ENCODE data around the gene CARM1.
"Not testable (repeated sequence)": the region's sequence is repeated elsewhere in the genome, so short reads cannot be mapped to it uniquely, and the experiment has no call there.

The CARM1 gene

DNA sequence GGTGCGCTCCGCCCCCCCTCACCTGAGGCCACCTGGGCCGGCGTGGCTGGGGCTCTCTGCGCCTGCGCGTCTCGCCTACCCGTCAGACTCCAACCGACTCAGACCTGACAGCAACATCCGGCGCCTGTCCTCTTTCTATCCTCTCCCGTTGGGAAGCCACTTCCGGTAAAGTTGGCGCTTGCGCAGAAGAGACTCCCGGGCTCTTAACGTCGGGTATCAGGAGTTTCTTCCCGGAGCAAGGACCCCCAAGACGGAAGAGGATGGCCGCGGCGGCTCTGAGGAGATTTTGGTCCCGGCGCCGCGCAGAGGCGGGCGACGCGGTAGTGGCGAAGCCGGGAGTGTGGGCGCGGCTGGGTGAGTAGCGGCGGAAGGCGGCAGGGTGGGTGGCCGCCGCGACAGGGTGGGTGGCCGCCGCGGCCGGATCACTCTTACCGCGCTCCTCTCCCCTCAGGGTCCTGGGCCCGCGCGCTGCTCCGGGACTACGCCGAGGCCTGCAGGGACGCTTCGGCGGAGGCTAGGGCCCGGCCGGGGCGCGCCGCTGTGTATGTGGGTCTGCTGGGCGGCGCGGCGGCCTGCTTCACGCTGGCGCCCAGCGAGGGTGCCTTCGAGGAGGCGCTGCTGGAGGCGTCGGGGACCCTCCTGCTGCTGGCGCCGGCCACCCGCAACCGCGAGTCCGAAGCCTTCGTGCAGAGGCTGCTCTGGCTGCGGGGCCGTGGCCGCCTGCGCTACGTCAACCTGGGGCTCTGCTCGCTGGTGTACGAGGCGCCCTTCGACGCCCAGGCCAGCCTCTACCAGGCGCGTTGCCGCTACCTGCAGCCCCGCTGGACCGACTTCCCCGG is 57.4 kb downstream of the CARM1 start, which contains the start of the genes TIMM29 and YIPF2:
TIMM29 (plus strand) TSS at position 249 of the 839 bp plus-strand sequence; CDS start at position 261, 12 bp downstream.
YIPF2 (minus strand) TSS at position 77 of the 839 bp plus-strand sequence. CDS start 229 bp downstream, outside the sequence.
- DNase-seq (ENCODE audit: low read depth): peak; percentile 97

DNA sequence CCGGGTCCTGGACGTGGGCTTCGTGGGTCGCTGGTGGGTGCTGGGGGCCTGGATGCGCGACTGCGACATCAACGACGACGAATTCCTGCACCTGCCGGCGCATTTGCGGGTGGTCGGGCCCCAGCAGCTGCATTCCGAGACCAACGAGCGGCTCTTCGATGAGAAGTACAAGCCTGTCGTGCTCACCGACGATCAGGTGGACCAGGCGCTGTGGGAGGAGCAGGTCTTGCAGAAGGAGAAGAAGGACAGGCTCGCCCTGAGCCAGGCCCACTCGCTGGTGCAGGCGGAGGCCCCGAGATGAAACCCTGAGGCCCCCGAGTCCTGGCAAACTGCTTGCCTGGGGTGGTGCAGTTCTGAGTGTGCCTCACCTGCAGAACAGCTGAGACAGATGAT is 58.0 kb downstream of the CARM1 start:
- DNase-seq (ENCODE audit: low read depth): no peak

- DNase-seq (ENCODE audit: low read depth): no peak
Measured at GRCh38 chr19:10935371-10936059, 64.2 kb downstream of the CARM1 start.

GRCh38 chr19:10936661-10937084 is 65.3 kb downstream of the CARM1 start:
- peak; percentile 78 for DNase-seq (ENCODE audit: low read depth)

GRCh38 chr19:10941649-10942048 is 70.3 kb downstream of the CARM1 start:
- not testable (repeated sequence) for DNase-seq (ENCODE audit: low read depth)

DNA sequence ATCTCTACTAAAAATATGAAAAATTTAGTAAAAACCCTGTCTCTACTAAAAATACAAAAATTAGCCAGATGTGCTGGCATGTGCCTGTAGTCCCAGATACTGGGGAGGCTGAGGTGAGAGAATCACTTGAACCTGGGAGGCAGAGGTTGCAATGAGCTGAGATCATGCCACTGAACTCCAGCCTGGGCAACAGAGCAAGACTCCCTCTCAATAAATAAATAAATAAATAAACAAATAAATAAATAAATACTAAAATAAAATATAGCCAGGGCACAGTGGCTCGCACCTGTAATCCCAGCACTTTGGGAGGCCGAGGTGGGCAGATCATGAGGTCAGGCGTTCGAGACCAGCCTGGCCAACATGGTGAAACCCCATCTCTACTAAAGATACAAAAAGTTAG is 72.1 kb downstream of the CARM1 start:
- DNase-seq (ENCODE audit: low read depth): not testable (repeated sequence)

DNA sequence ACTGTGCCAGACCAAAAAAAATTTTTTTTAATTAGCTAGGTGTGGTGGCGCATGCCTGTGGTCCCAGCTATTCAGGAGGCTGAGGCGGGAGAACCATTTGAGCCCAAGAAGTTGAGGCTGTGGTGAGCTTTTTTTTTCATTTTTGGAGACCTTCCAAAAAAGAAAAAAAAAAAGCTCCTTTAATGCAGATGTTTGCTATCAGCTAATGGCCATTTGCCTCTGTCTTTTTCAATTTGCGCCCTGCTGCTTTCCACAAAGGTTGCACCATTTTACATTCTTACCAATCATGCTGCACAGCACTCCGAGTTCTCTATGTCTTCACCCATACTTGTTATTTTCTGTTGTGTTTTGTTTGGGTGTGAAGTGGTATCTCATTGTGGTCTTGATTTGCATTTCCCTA is 73.9 kb downstream of the CARM1 start:
- DNase-seq (ENCODE audit: low read depth): no peak

DNA sequence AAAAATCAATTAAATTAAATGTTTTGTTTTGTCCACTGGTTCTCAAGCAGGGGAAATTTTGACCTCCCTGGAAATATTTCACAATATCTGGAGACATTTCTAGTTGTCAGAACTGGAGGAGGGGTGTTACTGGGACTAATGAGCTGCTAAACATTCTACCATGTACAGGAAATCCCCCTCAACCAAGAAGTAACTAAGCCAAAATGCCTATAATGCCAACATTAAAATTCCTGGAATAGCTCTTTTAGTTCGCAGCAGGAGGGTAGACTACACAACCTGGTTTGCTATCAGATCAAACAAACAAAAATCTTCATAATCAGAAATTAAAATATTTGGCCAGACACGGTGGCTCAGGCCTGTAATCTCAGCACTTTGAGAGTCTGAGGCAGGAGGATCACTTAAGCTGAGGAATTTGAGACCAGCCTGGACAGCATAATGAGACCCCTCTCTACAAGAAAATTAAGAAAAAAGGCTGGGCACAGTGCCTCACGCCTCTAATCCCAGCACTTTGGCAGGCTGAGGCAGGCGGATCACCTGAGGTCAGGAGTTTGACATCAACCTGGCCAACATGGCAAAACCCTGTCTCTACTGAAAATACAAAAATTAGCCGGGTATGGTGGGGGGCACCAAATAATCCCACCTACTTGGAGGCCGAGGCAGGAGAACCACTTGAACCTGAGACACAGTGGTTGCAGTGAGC is 75.8 kb downstream of the CARM1 start:
- peak; percentile 71 for DNase-seq (ENCODE audit: low read depth)

GRCh38 chr19:10952809-10953208 is 81.5 kb downstream of the CARM1 start:
- DNase-seq (ENCODE audit: low read depth): no peak

- DNase-seq (ENCODE audit: low read depth): not testable (repeated sequence)
Measured at GRCh38 chr19:10959277-10959968, 88.1 kb downstream of the CARM1 start.

GRCh38 chr19:10960314-10961072 is 89.1 kb downstream of the CARM1 start, which contains the start of gene SMARCA4:
SMARCA4 (plus strand) TSS chr19:10961030; CDS start chr19:10984152, 23,122 bp downstream.
- DNase-seq (ENCODE audit: low read depth): peak; percentile 95

DNA sequence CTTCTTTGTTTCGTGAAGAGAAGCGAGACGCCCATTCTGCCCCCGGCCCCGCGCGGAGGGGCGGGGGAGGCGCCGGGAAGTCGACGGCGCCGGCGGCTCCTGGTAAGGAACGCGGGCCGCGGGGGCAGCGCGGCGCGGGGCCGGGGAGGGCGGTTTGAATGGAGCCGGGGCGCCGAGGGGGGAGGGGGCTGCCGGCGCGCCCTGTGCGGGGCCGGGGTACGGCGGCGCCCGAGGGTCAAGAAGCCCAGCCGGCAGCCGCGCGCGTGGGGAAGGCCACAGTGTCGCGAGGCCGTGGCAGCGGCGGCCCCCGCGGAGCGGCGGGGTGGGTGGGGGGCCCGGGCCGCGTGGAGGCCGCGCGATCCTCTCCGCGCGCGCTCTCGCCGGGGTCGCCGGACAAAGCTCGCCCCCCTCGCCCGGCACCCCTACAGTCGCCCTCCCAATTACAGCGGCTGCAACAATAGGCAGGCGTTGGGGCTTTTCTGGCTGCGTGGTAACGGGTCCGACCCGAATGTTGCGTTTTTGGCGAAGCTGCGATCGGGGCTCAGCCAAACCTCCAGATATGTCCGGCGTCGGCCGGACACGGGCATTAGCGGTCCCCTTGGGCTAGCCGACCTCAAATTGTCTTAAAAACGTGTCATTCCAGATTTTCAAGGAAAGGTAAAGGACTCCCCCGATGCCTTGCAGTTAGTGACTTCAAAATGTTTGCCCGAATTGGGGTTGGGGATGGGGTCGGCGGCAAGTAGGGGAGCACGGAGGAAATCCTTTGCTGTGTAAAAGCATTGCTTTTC is 89.9 kb downstream of the CARM1 start:
- no peak for DNase-seq (ENCODE audit: low read depth)

DNA sequence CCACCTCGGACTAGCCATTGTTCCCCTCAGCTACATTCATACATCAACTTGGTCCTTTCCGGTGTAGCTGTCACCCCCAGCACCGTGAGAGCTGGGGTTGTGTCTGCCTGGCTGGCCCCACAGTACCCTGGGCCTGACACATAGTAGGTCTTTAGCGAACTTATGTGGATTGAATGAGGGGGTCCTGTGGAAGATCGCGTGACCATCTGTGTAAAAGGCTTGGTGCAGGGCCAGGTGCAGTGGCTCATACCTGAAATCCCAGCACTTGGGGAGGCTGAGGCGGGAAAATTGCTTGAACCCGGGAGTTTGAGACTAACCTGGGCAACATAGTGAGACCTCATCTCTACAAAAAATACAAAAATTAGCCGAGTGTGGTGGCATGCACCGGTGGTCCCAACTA is 91.5 kb downstream of the CARM1 start:
- no peak for DNase-seq (ENCODE audit: low read depth)

DNA sequence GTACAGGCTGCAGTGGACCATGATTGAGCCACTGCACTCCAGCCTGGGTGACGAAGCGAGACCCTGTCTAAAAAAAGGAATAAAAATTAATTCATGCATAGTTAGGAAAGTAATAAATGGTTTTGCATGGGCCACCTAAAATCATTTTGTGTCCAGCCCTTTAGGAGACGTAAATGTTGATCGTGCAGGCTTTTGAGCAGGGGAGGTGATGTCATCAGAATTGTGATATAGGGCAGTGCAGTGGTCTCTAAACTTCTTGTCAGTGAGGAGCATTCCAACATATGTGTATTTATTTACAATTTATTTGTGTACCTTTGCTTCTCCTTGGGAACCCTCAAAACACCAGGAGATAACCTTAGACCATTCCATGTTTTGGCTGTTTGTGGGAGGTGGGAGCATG is 92.5 kb downstream of the CARM1 start:
- no peak for DNase-seq (ENCODE audit: low read depth)

GRCh38 chr19:10964903-10965302 is 93.5 kb downstream of the CARM1 start:
- no peak for DNase-seq (ENCODE audit: low read depth)

DNA sequence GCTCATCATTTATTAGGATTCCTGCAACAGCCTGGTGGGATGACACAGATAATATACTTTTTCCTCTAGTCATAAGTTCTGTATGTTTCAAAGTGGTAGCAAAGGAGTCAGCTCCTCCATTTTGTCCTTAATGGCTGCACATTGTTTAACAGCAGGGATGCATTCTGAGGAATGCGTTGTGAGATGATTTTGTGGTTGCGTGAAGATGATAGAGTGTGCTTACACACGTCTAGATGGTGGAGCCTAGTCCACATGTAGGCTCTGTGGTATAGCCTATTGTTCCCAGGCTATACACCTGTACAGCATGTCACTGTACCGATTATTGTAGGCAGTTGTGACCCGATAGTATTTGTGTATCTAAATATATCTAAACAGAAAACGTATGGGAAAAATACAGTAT is 94.0 kb downstream of the CARM1 start:
- DNase-seq (ENCODE audit: low read depth): no peak

GRCh38 chr19:10966809-10967208 is 95.5 kb downstream of the CARM1 start:
- no peak for DNase-seq (ENCODE audit: low read depth)

DNA sequence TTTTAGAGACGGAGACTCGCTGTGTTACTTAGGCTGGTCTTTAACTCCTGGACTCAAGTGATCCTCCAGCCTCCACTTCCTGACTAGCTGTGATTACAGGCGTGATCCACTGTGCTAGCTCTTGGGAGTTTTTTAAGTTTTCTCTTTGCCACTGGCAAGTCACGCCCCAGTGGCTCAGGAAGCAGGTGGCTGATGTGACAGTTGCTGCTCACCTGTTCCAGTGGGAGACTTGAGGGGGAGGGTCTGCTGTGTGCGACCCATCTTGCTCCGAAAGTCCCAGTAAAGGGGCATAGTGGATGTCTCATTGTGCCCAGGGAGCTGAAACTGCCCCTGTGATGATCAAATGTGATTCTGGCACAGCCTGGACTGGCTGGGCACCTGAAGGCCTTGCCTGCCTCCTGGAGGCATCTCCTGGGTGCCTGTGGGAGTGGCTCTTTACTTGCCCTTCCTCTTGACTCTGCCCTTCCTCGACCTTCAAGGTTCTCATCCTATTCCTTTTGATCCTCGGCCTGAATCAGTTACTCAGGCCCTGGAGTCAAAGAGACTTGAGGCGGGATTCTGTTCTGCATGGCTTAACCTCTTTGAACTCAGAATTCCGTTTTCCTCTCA is 97.3 kb downstream of the CARM1 start:
- no peak for DNase-seq (ENCODE audit: low read depth)

DNA sequence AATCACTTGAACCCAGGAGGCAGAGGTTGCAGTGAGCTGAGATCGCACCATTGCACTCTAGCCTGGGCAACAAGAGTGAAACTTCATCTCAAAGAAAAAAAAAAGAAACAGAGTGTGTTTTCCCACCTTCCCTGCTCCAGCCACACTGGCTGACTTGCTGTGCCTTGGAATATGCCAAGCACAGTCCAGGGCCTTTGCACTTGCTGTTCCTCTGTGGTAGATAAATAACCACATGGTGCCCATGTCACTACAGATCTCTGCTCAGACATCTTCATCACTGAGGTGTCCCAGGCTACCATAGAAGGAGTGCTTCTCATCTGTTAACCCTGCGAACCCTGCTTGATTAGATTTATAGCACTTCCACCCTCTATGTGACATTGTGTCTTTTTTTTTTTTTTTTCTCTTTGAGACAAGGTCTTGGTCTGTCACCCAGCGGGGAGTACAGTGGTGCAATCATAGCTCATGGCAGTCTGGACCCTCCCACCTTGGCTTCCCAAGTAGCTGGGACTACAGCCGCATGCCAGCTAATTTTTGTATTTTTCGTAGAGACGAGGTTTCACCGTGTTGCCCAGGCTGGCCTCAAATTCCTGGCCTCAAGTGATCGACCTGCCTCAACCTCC is 99.9 kb downstream of the CARM1 start:
- no peak for DNase-seq (ENCODE audit: low read depth)

Data from iris pigment epithelial cell (primary cell).